Measurements from ENCODE around the gene FZR1. TPM values are rescaled to one million over a fixed set of nuclear protein-coding genes. Genes with fewer than 3 reads are reported as not detected.

Gene FZR1
- total RNA-seq, 2 donors from 2014 or later = 16.6 to 20.1 TPM

- ATAC-seq = no peak
- H3K4me3 ChIP-seq = no peak overlapping the region
These were observed 25.6 kb downstream of the FZR1 start for GRCh38 chr19:3531716-3532115.

DNA sequence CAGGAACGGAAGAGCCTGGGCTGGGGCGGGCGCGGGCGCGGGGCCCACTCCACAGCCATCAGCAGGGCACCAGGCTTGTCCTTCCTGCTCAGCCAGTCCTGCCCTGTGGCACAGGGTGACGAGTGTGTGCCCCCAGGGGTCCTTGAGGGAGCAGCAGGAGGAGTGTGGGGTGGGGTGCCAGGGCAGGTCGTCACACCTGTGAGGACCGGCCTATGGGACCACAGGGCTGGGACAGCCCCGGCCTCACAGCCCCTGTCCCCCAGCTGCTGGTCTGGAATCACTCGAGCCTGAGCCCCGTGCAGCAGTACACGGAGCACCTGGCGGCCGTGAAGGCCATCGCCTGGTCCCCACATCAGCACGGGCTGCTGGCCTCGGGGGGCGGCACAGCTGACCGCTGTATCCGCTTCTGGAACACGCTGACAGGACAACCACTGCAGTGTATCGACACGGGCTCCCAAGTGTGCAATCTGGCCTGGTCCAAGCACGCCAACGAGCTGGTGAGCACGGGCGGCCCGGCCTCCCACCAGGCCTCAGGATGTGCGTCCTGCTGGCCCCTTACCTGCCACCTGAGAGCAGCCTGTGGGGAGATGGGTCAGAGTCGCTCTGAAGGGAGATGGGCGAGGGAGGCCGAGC, 26.2 kb downstream of the FZR1 start:
- DNase-seq = no peak
- WGBS, 2 donors = 92 to 93% methylated on average over 3 to 33 of the region's 33 CpGs
- H3K36me3 ChIP-seq (replicated peaks in 1 of 2; ENCODE audit: insufficient read depth in 1 of 2, low read depth in 2 of 2) = peaks cover 0 to 24% of the 10 kb centered on the region in 2 donors
- H3K9me3 ChIP-seq = no peaks in the 10 kb centered on the region
- TF ChIP-seq CTCF (IDR thresholded peaks at IDR 0.05) = no peak
- TF ChIP-seq POLR2A (IDR thresholded peaks at IDR 0.05) = no peak
- H3K27me3 ChIP-seq = no peaks in the 10 kb centered on the region
- intact Hi-C loops (cut with DNase I) = no loop called here
- H3K4me3 ChIP-seq = no peak overlapping the region
- ATAC-seq = no peak
- H3K4me1 ChIP-seq = no peaks in the 10 kb centered on the region
- no peak overlapping the region for H3K27ac ChIP-seq

More at GRCh38 chr19:3531716-3532115, 25.6 kb downstream of the FZR1 start:
- Histone ChIP-seq H3K27me3 (no peaks in the 10 kb centered on the region), H3K36me3 (replicated peaks in 1 of 2; ENCODE audit: insufficient read depth in 1 of 2, low read depth in 2 of 2) (peaks cover 0 to 27% of the 10 kb centered on the region in 2 donors), H3K9me3 (no peaks in the 10 kb centered on the region), H3K27ac (no peak overlapping the region), H3K4me1 (no peaks in the 10 kb centered on the region)
- DNase-seq = no peak
- WGBS, 2 donors = 91% methylated on average over 29 of the region's 29 CpGs; no CpG with 5 or more reads in 1 of the 2 donors
- TF ChIP-seq CTCF (IDR thresholded peaks at IDR 0.05) (no peak), POLR2A (IDR thresholded peaks at IDR 0.05) (no peak)
- intact Hi-C loops (cut with DNase I) = no loop called here

GRCh38 chr19:3533033-3533432, 26.9 kb downstream of the FZR1 start:
- H3K27me3 ChIP-seq = no peaks in the 10 kb centered on the region
- no peak for TF ChIP-seq POLR2A (IDR thresholded peaks at IDR 0.05)
- no peak for TF ChIP-seq CTCF (IDR thresholded peaks at IDR 0.05)
- H3K27ac ChIP-seq = no peak overlapping the region
- ATAC-seq = no peak
- peaks cover 0 to 20% of the 10 kb centered on the region in 2 donors for H3K36me3 ChIP-seq (replicated peaks in 1 of 2; ENCODE audit: insufficient read depth in 1 of 2, low read depth in 2 of 2)
- WGBS, 2 donors = 89% methylated on average over 11 of the region's 17 CpGs; no CpG with 5 or more reads in 1 of the 2 donors
- no peak overlapping the region for H3K4me3 ChIP-seq
- H3K9me3 ChIP-seq = no peaks in the 10 kb centered on the region
- DNase-seq = no peak
- intact Hi-C loops (cut with DNase I) = no loop called here
- no peaks in the 10 kb centered on the region for H3K4me1 ChIP-seq

DNA sequence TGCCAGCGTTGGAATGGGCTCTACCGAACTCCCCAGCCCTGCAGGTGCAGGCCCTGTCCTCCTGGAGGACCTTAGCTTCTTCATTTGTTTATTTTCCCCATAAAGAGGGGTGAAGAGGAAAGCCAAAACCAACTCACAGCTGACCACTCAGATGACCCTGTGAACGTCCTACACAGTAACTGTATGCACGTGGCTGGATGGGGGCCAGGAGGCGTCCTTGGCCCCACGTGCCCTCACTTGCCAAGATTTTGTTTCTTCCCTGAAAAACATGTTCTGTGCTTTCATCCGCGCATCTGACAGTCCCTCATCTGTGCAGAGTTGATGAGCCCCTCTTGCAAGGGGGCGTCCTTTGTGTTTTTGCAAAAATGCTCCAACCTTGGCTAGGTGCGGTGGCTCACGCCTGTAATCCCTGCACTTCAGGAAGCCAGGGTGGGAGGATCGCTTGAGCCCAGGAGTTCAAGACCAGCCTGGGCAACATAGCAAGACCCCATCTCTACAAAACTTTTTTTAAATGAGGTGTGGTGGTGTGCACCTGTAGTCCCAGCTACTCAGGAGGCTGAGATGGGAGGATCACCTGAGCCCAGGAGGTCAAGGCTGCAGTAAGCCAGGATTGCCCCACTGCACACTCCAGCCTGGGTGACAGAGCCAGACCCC, 27.6 kb downstream of the FZR1 start:
- Histone ChIP-seq H3K36me3 (replicated peaks in 1 of 2; ENCODE audit: insufficient read depth in 1 of 2, low read depth in 2 of 2) (peaks cover 0 to 20% of the 10 kb centered on the region in 2 donors), H3K4me3 (no peak overlapping the region), H3K27ac (no peak overlapping the region), H3K4me1 (no peaks in the 10 kb centered on the region), H3K9me3 (no peaks in the 10 kb centered on the region), H3K27me3 (no peaks in the 10 kb centered on the region)
- DNase-seq (no peak), ATAC-seq (no peak)
- intact Hi-C loops (cut with DNase I) = no loop called here
- 81 to 83% methylated on average over 11 to 12 of the region's 12 CpGs for WGBS, 2 donors
- TF ChIP-seq CTCF (IDR thresholded peaks at IDR 0.05) = no peak
- no peak for TF ChIP-seq POLR2A (IDR thresholded peaks at IDR 0.05)
